GM12878 (cell line): Measurements from ENCODE around the gene MCMBP. TPM values are rescaled to one million over a fixed set of nuclear protein-coding genes. Genes with fewer than 3 reads are reported as not detected.

Experiments
- ATAC-seq: fragments of 200-7000 bp; cut with Tn5 transposase; 3 replicates; pipeline ENCODE4 v1.9.1; 2020; ENCODE audit warnings: mild to moderate bottlenecking, moderate library complexity
- BruUV-seq: library from RNA; stranded (reverse); fragments of 400-500 nt; replicated peaks from 2 replicates; lab custom pipeline; 2021; lab: Mats Ljungman, UMichigan
- CTCF ChIA-PET: fragments of 300-600 bp; sonication (Branson Sonifier 250); formaldehyde crosslinking; extraction: SDS; loops from one replicate; lab custom pipeline; 2021; ENCODE audit warnings: inconsistent platforms; lab: Yijun Ruan, JAX
- POLR2A ChIA-PET: fragments of 350-600 bp; formaldehyde crosslinking; extraction: SDS; loops from one replicate; lab custom pipeline; 2021; ENCODE audit warnings: inconsistent platforms; lab: Charles Lee
- RAD21 ChIA-PET: fragments of 300-600 bp; sonication (Branson Sonifier 250); formaldehyde crosslinking; loops from one replicate; lab custom pipeline; 2023; ENCODE audit warnings: antibody characterized with exemption; ENCODE audit not compliant: unreplicated experiment; lab: Charles Lee
- SMC1A ChIA-PET: fragments of 300-600 bp; sonication (Branson Sonifier 250); formaldehyde crosslinking; loops from one replicate; lab custom pipeline; 2023; ENCODE audit not compliant: unreplicated experiment, uncharacterized antibody; lab: Charles Lee
- DNase-seq: peaks from one replicate; pipeline ENCODE4 v3.0.0-alpha.2; 2011; ENCODE audit warnings: low read depth, low spot score
- FAIRE-seq: peaks from 3 replicates; lab custom pipeline; 2011; peaks lifted over from hg19 to GRCh38; lab: Jason Lieb, UNC
- H2AFZ ChIP-seq: 2 replicates; pipeline ENCODE4 v1.6.0; 2011; ENCODE audit warnings: low read depth, low read length, control low read depth; ENCODE audit not compliant: control insufficient read depth
- H3K27ac ChIP-seq: 2 replicates; pipeline ENCODE4 v1.5.1; 2011; ENCODE audit warnings: control low read depth; ENCODE audit not compliant: control insufficient read depth, insufficient read depth
- H3K27me3 ChIP-seq, 2 experiments: replicated peaks in 1 of 2; 2 replicates each; pipeline versions ENCODE4 v1.6.0 to v1.6.1; 2011; ENCODE audit warnings: low read length in 1 of 2; ENCODE audit not compliant: control insufficient read depth in 2 of 2, insufficient read depth in 2 of 2
- H3K36me3 ChIP-seq, 2 experiments: 2 replicates each; pipeline ENCODE4 v1.5.1; 2011; ENCODE audit warnings: low read length in 1 of 2; ENCODE audit not compliant: control insufficient read depth in 2 of 2, insufficient read depth in 2 of 2
- H3K4me1 ChIP-seq: 2 replicates; pipeline ENCODE4 v1.6.1; 2011; ENCODE audit warnings: mild to moderate bottlenecking, low read length, moderate library complexity, mixed read lengths; ENCODE audit not compliant: control insufficient read depth, insufficient read depth
- H3K4me2 ChIP-seq: 2 replicates; pipeline ENCODE4 v1.6.0; 2011; ENCODE audit warnings: control low read depth; ENCODE audit not compliant: control insufficient read depth, insufficient read depth
- H3K4me3 ChIP-seq: fragments of 200-600 bp; sonication (generic); 2 replicates; pipeline ENCODE4 v1.5.1; 2016
- H3K79me2 ChIP-seq: 2 replicates; pipeline ENCODE4 v1.6.0; 2011; ENCODE audit warnings: low read length; ENCODE audit not compliant: control insufficient read depth, insufficient read depth
- H3K9ac ChIP-seq: 2 replicates; pipeline ENCODE4 v1.8.0; 2011; ENCODE audit warnings: low read length, control low read depth, mixed read lengths; ENCODE audit not compliant: control insufficient read depth, insufficient read depth
- H3K9me3 ChIP-seq: replicated peaks from 3 replicates; pipeline ENCODE4 v1.5.1; 2011; ENCODE audit warnings: mild to moderate bottlenecking, low read length; ENCODE audit not compliant: control insufficient read depth, insufficient read depth
- H4K20me1 ChIP-seq: 2 replicates; pipeline ENCODE4 v1.6.0; 2011; ENCODE audit not compliant: control insufficient read depth, insufficient read depth
- CEBPZ ChIP-seq: fragments of 150-350 bp; IDR thresholded peaks from 2 replicates; pipeline ENCODE4 v1.6.1; 2016; ENCODE audit warnings: low read depth, low read length
- DPF2 ChIP-seq: fragments of 450-650 bp; IDR thresholded peaks from 2 replicates; pipeline ENCODE4 v1.6.1; 2017; ENCODE audit warnings: mild to moderate bottlenecking
- EP300 ChIP-seq, 2 experiments: fragments of 150-350 bp in 1 of 2; IDR thresholded peaks; 2 replicates each; pipeline ENCODE4 v1.6.1; 2011 to 2012; ENCODE audit warnings: low read depth in 2 of 2, low read length in 2 of 2, borderline replicate concordance in 1 of 2, improper control_type of control experiment in 1 of 2, inconsistent platforms in 1 of 2; ENCODE audit not compliant: control insufficient read depth in 1 of 2
- HDAC2 ChIP-seq: fragments of 200-600 bp; sonication (generic); IDR thresholded peaks from 2 replicates; pipeline ENCODE4 v1.6.1; 2017
- MTA3 ChIP-seq: IDR thresholded peaks from 2 replicates; pipeline ENCODE4 v1.6.1; 2012; ENCODE audit warnings: low read length, inconsistent platforms, borderline replicate concordance
- NRF1 ChIP-seq: conservative IDR thresholded peaks from 2 replicates; pipeline ENCODE4 v1.6.1; 2011; ENCODE audit warnings: mild to moderate bottlenecking, low read depth, low read length, improper control_type of control experiment
- POLR2A ChIP-seq: IDR thresholded peaks from 2 replicates; pipeline ENCODE4 v1.6.1; 2011; ENCODE audit warnings: low read depth, mild to moderate bottlenecking, low read length
- POU2F2 ChIP-seq: IDR thresholded peaks from 3 replicates; pipeline ENCODE4 v1.6.1; 2011; ENCODE audit warnings: low read depth, mild to moderate bottlenecking, low read length, borderline replicate concordance
- RFX5 ChIP-seq: IDR thresholded peaks from 2 replicates; pipeline ENCODE4 v1.6.1; 2011; ENCODE audit warnings: low read depth, low read length, improper control_type of control experiment
- SP1 ChIP-seq: IDR thresholded peaks from one replicate; pipeline ENCODE4 v1.6.1; 2011; ENCODE audit warnings: low read depth, low read length
- TCF7 ChIP-seq: IDR thresholded peaks from 2 replicates; pipeline ENCODE4 v1.6.1; 2014; ENCODE audit warnings: antibody characterized with exemption, borderline replicate concordance
- WGBS: methylation state at CpG from one replicate; pipeline ENCODE4 v1.1.6; 2016; ENCODE audit warnings: low lambda C conversion rate; ENCODE audit not compliant: insufficient replicate concordance, insufficient coverage; ENCODE audit errors: missing lambda C conversion rate; 5-methylcytosine and 5-hydroxymethylcytosine counted together
- in situ Hi-C: fragments of 300-500 bp; cut with MboI; formaldehyde crosslinking; loops from 9 replicates; pipeline ENCODE4 v1.14.3; 2018; ENCODE audit warnings: mixed read lengths
- intact Hi-C: fragments of 100-400 bp; cut with micrococcal nuclease; formaldehyde crosslinking; loops from one replicate; pipeline ENCODE4 v1.14.2; 2022; ENCODE audit not compliant: unreplicated experiment
- polyA plus RNA-seq, 11 experiments: library from polyadenylated mRNA; depleted of rRNA in 4 of 11; unstranded in 6 of 11; stranded (reverse) in 5 of 11; fragments of >200 nt; fragmentation: Nextera tagmentation in 4 of 11; fragmentation: Illumina TruSeq in 1 of 11; extraction: Ambion mirVana in 4 of 11; extraction: Trizol in 1 of 11; gene quantifications; 1 replicate in 1 of 11; 2 replicates in 10 of 11; pipeline versions ENCODE4 v1.2.1 to v1.2.3, GENCODE V29; 2011 to 2016; ENCODE audit warnings: inconsistent platforms in 2 of 11, missing spikeins in 2 of 11, low read depth in 1 of 11
- total RNA-seq, 4 experiments: library from RNA; depleted of rRNA in 3 of 4; stranded (reverse); fragments of >200 nt in 3 of 4; fragmentation: Illumina TruSeq in 1 of 4; extraction: Trizol in 1 of 4; gene quantifications; 2 replicates each; pipeline versions ENCODE4 v1.2.1 to v1.2.3, GENCODE V29; 2013 to 2021
- TF ChIP-seq, protein P1 (sequence below): IDR thresholded peaks from 2 replicates; pipeline ENCODE4 v1.6.1; 2012; ENCODE audit warnings: low read length, inconsistent platforms

The MCMBP gene
- total and polyA plus RNA-seq, 10 of the 15 experiments (the other 5 are each of a cell fraction or from before 2014, with no cell fraction given): 7.6 to 93.1 (median 75.7) TPM

GRCh38 chr10:119824299-119824698 lies 48.3 kb downstream of the MCMBP start:
- ChIA-PET POLR2A (no interaction called here), SMC1A (no interaction called here), CTCF (interaction anchor here (1.6 kb wide), 1 partner anchor 74 kb away, joined by 3 read pairs; no protein-coding TSS in a partner anchor), RAD21 (no interaction called here)
- no peak for ATAC-seq
- Histone ChIP-seq H3K27ac (no peak overlapping the region), H3K4me2 (no peak overlapping the region), H3K4me1 (no peaks in the 10 kb centered on the region), H3K27me3 (no peaks in the 10 kb centered on the region), H2AFZ (no peak overlapping the region), H3K9ac (no peak overlapping the region), H3K4me3 (no peak overlapping the region), H3K9me3 (no peaks in the 10 kb centered on the region), H3K36me3 (peaks cover 4% of the 10 kb centered on the region in 2 experiments), H3K79me2 (no peaks in the 10 kb centered on the region), H4K20me1 (no peaks in the 10 kb centered on the region)
- in situ Hi-C loops (no loop called here), intact Hi-C loops (no loop called here)
- DNase-seq: no peak
- no TSS peak for BruUV-seq
- TF ChIP-seq TCF7 (no peak), CEBPZ (no peak), SP1 (no peak), MTA3 (no peak), EP300 (IDR thresholded peaks at IDR 0.05; ENCODE audit: borderline replicate concordance in 1 of 2, control insufficient read depth in 1 of 2, low read depth in 2 of 2, low read length in 2 of 2) (no peak), POLR2A (no peak), NRF1 (no peak), DPF2 (no peak), RFX5 (no peak), POU2F2 (no peak), HDAC2 (no peak)
- TF ChIP-seq, protein P1, sequence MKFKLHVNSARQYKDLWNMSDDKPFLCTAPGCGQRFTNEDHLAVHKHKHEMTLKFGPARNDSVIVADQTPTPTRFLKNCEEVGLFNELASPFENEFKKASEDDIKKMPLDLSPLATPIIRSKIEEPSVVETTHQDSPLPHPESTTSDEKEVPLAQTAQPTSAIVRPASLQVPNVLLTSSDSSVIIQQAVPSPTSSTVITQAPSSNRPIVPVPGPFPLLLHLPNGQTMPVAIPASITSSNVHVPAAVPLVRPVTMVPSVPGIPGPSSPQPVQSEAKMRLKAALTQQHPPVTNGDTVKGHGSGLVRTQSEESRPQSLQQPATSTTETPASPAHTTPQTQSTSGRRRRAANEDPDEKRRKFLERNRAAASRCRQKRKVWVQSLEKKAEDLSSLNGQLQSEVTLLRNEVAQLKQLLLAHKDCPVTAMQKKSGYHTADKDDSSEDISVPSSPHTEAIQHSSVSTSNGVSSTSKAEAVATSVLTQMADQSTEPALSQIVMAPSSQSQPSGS: no peak
- WGBS: 70% methylated on average over 3 of the region's 3 CpGs
- FAIRE-seq: no peak
